Endothelial cell of umbilical vein (primary cell): ENCODE measurements around the gene SIRT5. TPM values are rescaled to one million over a fixed set of nuclear protein-coding genes. Genes with fewer than 3 reads are reported as not detected.

ENCODE experiments used
- BruUV-seq: library from RNA; stranded (reverse); fragments of 400-500 nt; replicated peaks from 2 replicates; lab custom pipeline; 2021; lab: Mats Ljungman, UMichigan
- CTCF ChIA-PET: fragments of 300-600, 350-600 bp; sonication (Branson Sonifier 250); formaldehyde crosslinking; loops from one replicate; lab custom pipeline; 2021; ENCODE audit warnings: antibody characterized with exemption, inconsistent platforms; lab: Charles Lee
- POLR2A ChIA-PET: fragments of 300-600, 350-600 bp; sonication (Branson Sonifier 250); formaldehyde crosslinking; loops from one replicate; lab custom pipeline; 2021; ENCODE audit warnings: antibody characterized with exemption, inconsistent platforms; lab: Charles Lee
- DNase-seq: peaks from one replicate; pipeline ENCODE4 v3.0.0-alpha.2; 2011; ENCODE audit warnings: low read depth, low spot score
- FAIRE-seq: peaks from 2 replicates; lab custom pipeline; 2011; peaks lifted over from hg19 to GRCh38; lab: Jason Lieb, UNC
- H2AFZ ChIP-seq: 2 replicates; pipeline ENCODE4 v1.6.0; 2012; ENCODE audit warnings: low read depth, low read length, control low read depth, inconsistent platforms
- H3K27ac ChIP-seq: 2 replicates; pipeline ENCODE4 v1.5.1; 2011; ENCODE audit warnings: low read depth, mild to moderate bottlenecking, control low read depth, low read length, moderate library complexity; ENCODE audit not compliant: insufficient read depth
- H3K27me3 ChIP-seq, 2 experiments: 2 replicates each; pipeline versions ENCODE4 v1.6.0 to v1.6.1; 2011; ENCODE audit warnings: low read length in 2 of 2, mixed read lengths in 1 of 2; ENCODE audit not compliant: control insufficient read depth in 2 of 2, insufficient read depth in 2 of 2
- H3K36me3 ChIP-seq, 2 experiments: 2 replicates in 1 of 2; 3 replicates in 1 of 2; pipeline ENCODE4 v1.5.1; 2011; ENCODE audit warnings: low read length in 2 of 2, mild to moderate bottlenecking in 1 of 2, moderate library complexity in 1 of 2; ENCODE audit not compliant: control insufficient read depth in 2 of 2, insufficient read depth in 2 of 2; ENCODE audit errors: extremely low read depth in 1 of 2
- H3K4me1 ChIP-seq: 3 replicates; pipeline ENCODE4 v1.5.1; 2011; ENCODE audit warnings: mild to moderate bottlenecking, low read length; ENCODE audit not compliant: control insufficient read depth, insufficient read depth; ENCODE audit errors: extremely low read depth
- H3K4me2 ChIP-seq: 2 replicates; pipeline ENCODE4 v1.6.1; 2011; ENCODE audit warnings: low read length, control low read depth, mixed read lengths; ENCODE audit not compliant: insufficient read depth
- H3K4me3 ChIP-seq, 3 experiments: fragments of 200-600 bp in 1 of 3; sonication (generic), shearing (Covaris generic) in 1 of 3; replicated peaks in 1 of 3; 2 replicates each; pipeline ENCODE4 v1.5.1; 2011 to 2016; ENCODE audit warnings: control low read depth in 3 of 3, low read length in 3 of 3, mild to moderate bottlenecking in 2 of 3, inconsistent platforms in 1 of 3, low read depth in 1 of 3, moderate library complexity in 1 of 3; ENCODE audit not compliant: insufficient read depth in 1 of 3
- H3K79me2 ChIP-seq: 2 replicates; pipeline ENCODE4 v1.6.0; 2012; ENCODE audit warnings: low read length, inconsistent platforms; ENCODE audit not compliant: control insufficient read depth, insufficient read depth
- H3K9ac ChIP-seq: replicated peaks from 2 replicates; pipeline ENCODE3; 2011; ENCODE audit warnings: low read length, control low read depth; ENCODE audit not compliant: insufficient read depth; ENCODE audit errors: extremely low read depth
- H3K9me1 ChIP-seq: replicated peaks from 3 replicates; pipeline ENCODE4 v1.6.0; 2011; ENCODE audit warnings: mild to moderate bottlenecking, low read length; ENCODE audit not compliant: control insufficient read depth, insufficient read depth; ENCODE audit errors: extremely low read depth
- H3K9me3 ChIP-seq: replicated peaks from 2 replicates; pipeline ENCODE4 v1.5.1; 2012; ENCODE audit warnings: low read length, inconsistent platforms; ENCODE audit not compliant: control insufficient read depth, insufficient read depth
- H4K20me1 ChIP-seq: replicated peaks from 2 replicates; pipeline ENCODE3; 2011; ENCODE audit warnings: mild to moderate bottlenecking, low read length; ENCODE audit not compliant: control insufficient read depth, insufficient read depth; ENCODE audit errors: extremely low read depth
- CTCF ChIP-seq, 2 donors: IDR thresholded peaks; 1 replicate in 1 of 2; 2 replicates in 1 of 2; pipeline ENCODE4 v1.5.1; 2011; ENCODE audit warnings: low read length in 2 of 2, mild to moderate bottlenecking in 2 of 2, moderate library complexity in 2 of 2, control low read depth in 1 of 2, inconsistent platforms in 1 of 2, low read depth in 1 of 2; ENCODE audit not compliant: insufficient read depth in 1 of 2; ENCODE audit errors: extremely low read depth in 1 of 2
- EZH2 ChIP-seq: IDR thresholded peaks from 2 replicates; pipeline ENCODE4 v1.6.1; 2012; ENCODE audit warnings: borderline replicate concordance, low read depth, mild to moderate bottlenecking, moderate library complexity, low read length, inconsistent platforms; ENCODE audit not compliant: severe bottlenecking
- FOS ChIP-seq: IDR thresholded peaks from 2 replicates; pipeline ENCODE4 v1.6.1; 2011; ENCODE audit warnings: mild to moderate bottlenecking, low read length, moderate library complexity, borderline replicate concordance; ENCODE audit not compliant: insufficient read depth
- GATA2 ChIP-seq: IDR thresholded peaks from 2 replicates; pipeline ENCODE4 v1.7.0; 2011; ENCODE audit warnings: low read depth, mild to moderate bottlenecking, moderate library complexity, mixed read lengths, low read length; ENCODE audit not compliant: insufficient read length, insufficient read depth
- JUN ChIP-seq: IDR thresholded peaks from 2 replicates; pipeline ENCODE4 v1.6.1; 2011; ENCODE audit warnings: borderline replicate concordance, low read depth; ENCODE audit not compliant: insufficient read length, insufficient read depth
- MAX ChIP-seq: IDR thresholded peaks from 2 replicates; pipeline ENCODE4 v1.6.1; 2011; ENCODE audit not compliant: insufficient read depth, insufficient read length
- MYC ChIP-seq: IDR thresholded peaks from one replicate; pipeline ENCODE4 v1.6.1; 2011; ENCODE audit warnings: mild to moderate bottlenecking, low read depth, low read length
- POLR2A ChIP-seq: IDR thresholded peaks from 2 replicates; pipeline ENCODE4 v1.6.1; 2012; ENCODE audit warnings: low read depth, mild to moderate bottlenecking, control low read depth, low read length
- POLR2AphosphoS5 ChIP-seq: IDR thresholded peaks from 2 replicates; pipeline ENCODE4 v1.6.1; 2012; ENCODE audit warnings: low read depth, mild to moderate bottlenecking, control low read depth, low read length, moderate library complexity; ENCODE audit not compliant: insufficient read depth
- dilution Hi-C: fragments of 300-500 bp; cut with MboI; formaldehyde crosslinking; loops from one replicate; pipeline ENCODE4 v1.15.0; 2019; ENCODE audit warnings: low sequenced_read_pairs; ENCODE audit not compliant: extremely low pct_ligation_motif_present
- intact Hi-C: fragments of 100-400 bp; cut with micrococcal nuclease; formaldehyde crosslinking; loops from one replicate; pipeline ENCODE4 v1.10.0; 2022
- polyA plus RNA-seq, 4 experiments: library from polyadenylated mRNA; depleted of rRNA in 3 of 4; stranded (reverse) in 3 of 4; unstranded in 1 of 4; fragments of >200 nt; gene quantifications; 2 replicates each; pipeline versions ENCODE4 v1.2.1 to v1.2.3, GENCODE V29; 2011 to 2012; ENCODE audit warnings: missing spikeins in 1 of 4
- total RNA-seq: library from RNA; stranded (reverse); gene quantifications from 2 replicates; pipeline ENCODE4 v1.2.3, GENCODE V29; 2021

Gene SIRT5
- total and polyA plus RNA-seq, 2 donors (not counting 3 experiments of a cell fraction or from before 2014, with no cell fraction given) = 4.7 to 7.2 TPM

- FAIRE-seq = no peak
- POLR2A ChIA-PET = no interaction called here
- no TSS peak for BruUV-seq
These were observed 19.3 kb downstream of the SIRT5 start for GRCh38 chr6:13593720-13594119.

More at GRCh38 chr6:13593720-13594119, 19.3 kb downstream of the SIRT5 start:
- Histone ChIP-seq H3K27ac (no peak overlapping the region), H3K79me2 (no peaks in the 10 kb centered on the region), H3K9me1 (no peaks in the 10 kb centered on the region), H4K20me1 (no peaks in the 10 kb centered on the region), H3K4me2 (no peak overlapping the region), H3K4me3 (no peak overlapping the region), H2AFZ (no peak overlapping the region), H3K9ac (no peak overlapping the region), H3K27me3 (no peaks in the 10 kb centered on the region), H3K9me3 (no peaks in the 10 kb centered on the region), H3K36me3 (peaks cover 0 to 12% of the 10 kb centered on the region in 2 experiments), H3K4me1 (no peaks in the 10 kb centered on the region)
- dilution Hi-C loops = no loop called here
- TF ChIP-seq MAX = no peak
- TF ChIP-seq FOS = no peak
- TF ChIP-seq POLR2AphosphoS5 = no peak
- no peak for TF ChIP-seq GATA2
- TF ChIP-seq EZH2 = no peak
- TF ChIP-seq CTCF (IDR thresholded peaks at IDR 0.05; ENCODE audit: extremely low read depth in 1 of 2, insufficient read depth in 1 of 2, low read depth in 1 of 2, low read length in 2 of 2) = no peak
- TF ChIP-seq JUN = no peak
- no peak for TF ChIP-seq POLR2A
- no peak for TF ChIP-seq MYC
- intact Hi-C loops = no loop called here
- no peak for DNase-seq
- CTCF ChIA-PET = interaction anchor here (0.6 to 4.6 kb wide), 4 partner anchors 19 to 34 kb away, joined by 3 to 29 read pairs (median 4); partner anchors contain the start of genes NOL7 and SIRT5
